Measurements from ENCODE around the gene FCMR.

- TF ChIP-seq PATZ1 (CRISPR knock-in tag; IDR thresholded peaks at IDR 0.05; ENCODE audit: borderline replicate concordance) (no peak), POU6F1 (CRISPR knock-in tag; IDR thresholded peaks at IDR 0.05; ENCODE audit: borderline replicate concordance, low read depth) (no peak), RARB (CRISPR knock-in tag; IDR thresholded peaks at IDR 0.05) (no peak), ESRRG (CRISPR knock-in tag; IDR thresholded peaks at IDR 0.05) (no peak), ZNF70 (CRISPR knock-in tag; IDR thresholded peaks at IDR 0.05) (no peak), ZNF565 (CRISPR knock-in tag; conservative IDR thresholded peaks at IDR 0.05; ENCODE audit: low read depth) (no peak), ARNTL (CRISPR knock-in tag; IDR thresholded peaks at IDR 0.05; ENCODE audit: borderline replicate concordance, low read depth) (no peak), GLIS3 (CRISPR knock-in tag; IDR thresholded peaks at IDR 0.05) (no peak), TSHZ2 (CRISPR knock-in tag; IDR thresholded peaks at IDR 0.05) (no peak), ZFP30 (CRISPR knock-in tag; IDR thresholded peaks at IDR 0.05) (no peak)
These were observed 24.6 kb downstream of the FCMR start, which contains the start of gene IL24 for GRCh38 chr1:206897175-206897574.

All from SK-N-SH treated with all-trans-retinoic acid at 6 μM for 48 hours (cell line).